Measurements from ENCODE around the gene LRBA.

Gene LRBA

DNA sequence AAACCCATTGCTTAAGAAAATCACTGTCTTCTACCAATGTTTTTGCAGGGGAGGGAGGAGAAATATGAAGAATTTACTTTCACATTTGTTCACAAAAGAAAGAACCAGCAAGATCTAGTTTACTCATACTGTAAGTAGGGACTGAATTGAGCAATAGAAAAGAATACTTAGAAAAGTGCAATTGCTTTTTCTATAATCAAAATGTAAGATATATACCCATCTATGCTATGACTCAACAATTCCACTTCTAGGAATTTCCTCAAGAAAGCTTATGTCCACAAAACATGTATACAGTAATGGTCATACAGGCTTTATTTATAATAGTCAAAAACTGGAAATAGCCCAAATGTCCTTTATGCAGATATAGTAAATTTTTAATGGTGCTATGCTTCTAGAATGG, 196.4 kb downstream of the LRBA start:
- Histone ChIP-seq H2AK5ac (ENCODE audit: low read length, severe bottlenecking) (no peak overlapping the region), H3K18ac (ENCODE audit: low read depth in 1 of 2, low read length in 2 of 2) (no peak overlapping the region), H3K27me3 (ENCODE audit: control insufficient read depth in 1 of 2, insufficient read depth in 1 of 2, low read length in 2 of 2) (no peaks in the 10 kb centered on the region), H3K4ac (ENCODE audit: low read depth in 1 of 2, low read length in 2 of 2) (no peak overlapping the region), H3K4me3 (ENCODE audit: insufficient read depth in 1 of 2, low read depth in 1 of 2, low read length in 2 of 2) (no peak overlapping the region), H3K4me2 (ENCODE audit: low read length, poor library complexity, severe bottlenecking) (no peak overlapping the region), H3K9me3 (ENCODE audit: control insufficient read depth, low read length) (no peaks in the 10 kb centered on the region), H3K23ac (ENCODE audit: low read length in 2 of 2) (no peak overlapping the region), H3K14ac (ENCODE audit: low read length in 2 of 2) (no peak overlapping the region), H2BK15ac (ENCODE audit: low read depth, poor library complexity, severe bottlenecking) (no peak overlapping the region), H4K8ac (ENCODE audit: low read length) (no peak overlapping the region), H3K9ac (ENCODE audit: low read length) (no peak overlapping the region), H2BK5ac (ENCODE audit: low read depth, low read length, poor library complexity, severe bottlenecking) (no peak overlapping the region), H2AFZ (ENCODE audit: low read depth, low read length) (no peak overlapping the region), H3K4me1 (ENCODE audit: control insufficient read depth, insufficient read depth, low read depth, low read length) (no peaks in the 10 kb centered on the region), H2BK120ac (ENCODE audit: low read depth, low read length) (no peak overlapping the region), H3K27ac (ENCODE audit: low read length, poor library complexity, severe bottlenecking) (no peak overlapping the region), H2BK12ac (ENCODE audit: low read length in 2 of 2) (no peak overlapping the region), H4K91ac (ENCODE audit: low read length) (no peak overlapping the region), H3K79me1 (replicated peaks; ENCODE audit: low read length, poor library complexity, severe bottlenecking) (peaks cover 2% of the 10 kb centered on the region), H3K36me3 (ENCODE audit: control insufficient read depth in 1 of 2, insufficient read depth in 2 of 2, low read depth in 1 of 2, low read length in 2 of 2) (peaks cover 0 to 2% of the 10 kb centered on the region in 2 experiments)
- peak; percentile 67 for DNase-seq

DNA sequence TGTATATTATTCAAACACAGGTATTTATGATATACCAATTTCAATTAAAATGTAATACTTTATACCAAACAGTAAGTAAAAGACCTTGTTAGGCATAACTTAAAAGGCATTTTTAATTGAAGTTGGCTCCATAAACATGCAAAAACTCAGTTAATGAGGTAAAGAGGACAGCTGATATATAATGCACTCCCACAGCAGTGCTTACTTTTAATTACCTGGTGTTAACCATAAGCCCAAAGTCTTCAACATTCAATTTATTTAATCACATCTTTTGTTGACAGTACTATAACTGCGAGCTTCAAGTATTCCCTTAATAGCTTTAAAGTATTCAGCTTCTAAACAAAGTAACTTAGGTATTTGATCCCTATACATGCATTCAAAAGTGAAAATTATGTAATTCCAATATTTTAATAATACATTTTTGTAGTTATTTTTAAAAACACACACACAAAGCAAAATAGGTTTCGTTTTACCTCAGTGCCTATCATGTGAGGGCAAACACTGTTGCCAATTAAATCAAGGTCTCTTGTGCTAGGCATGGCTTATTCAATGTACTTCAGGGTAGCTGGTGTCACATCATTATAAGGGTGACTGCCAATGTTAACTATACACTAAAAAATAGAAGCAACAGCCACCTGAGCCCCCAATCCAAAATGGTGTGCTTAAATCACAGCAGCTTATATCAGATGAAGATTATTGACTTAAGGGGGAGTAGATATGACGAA, 197.1 kb downstream of the LRBA start:
- no peaks in the 10 kb centered on the region for H3K4me1 ChIP-seq (ENCODE audit: control insufficient read depth, insufficient read depth, low read depth, low read length)
- H4K91ac ChIP-seq (ENCODE audit: low read length), result no peak overlapping the region
- no peak overlapping the region for H3K18ac ChIP-seq (ENCODE audit: low read depth in 1 of 2, low read length in 2 of 2)
- H2BK5ac ChIP-seq (ENCODE audit: low read depth, low read length, poor library complexity, severe bottlenecking), result no peak overlapping the region
- no peak overlapping the region for H3K27ac ChIP-seq (ENCODE audit: low read length, poor library complexity, severe bottlenecking)
- no peak overlapping the region for H2BK120ac ChIP-seq (ENCODE audit: low read depth, low read length)
- no peak overlapping the region for H3K14ac ChIP-seq (ENCODE audit: low read length in 2 of 2)
- DNase-seq, result peak; percentile 5
- H4K8ac ChIP-seq (ENCODE audit: low read length), result no peak overlapping the region
- no peaks in the 10 kb centered on the region for H3K9me3 ChIP-seq (ENCODE audit: control insufficient read depth, low read length)
- H2AFZ ChIP-seq (ENCODE audit: low read depth, low read length), result no peak overlapping the region
- H2AK5ac ChIP-seq (ENCODE audit: low read length, severe bottlenecking), result no peak overlapping the region
- H2BK12ac ChIP-seq (ENCODE audit: low read length in 2 of 2), result no peak overlapping the region
- no peaks in the 10 kb centered on the region for H3K27me3 ChIP-seq (ENCODE audit: control insufficient read depth in 1 of 2, insufficient read depth in 1 of 2, low read length in 2 of 2)
- no peak overlapping the region for H3K4me3 ChIP-seq (ENCODE audit: insufficient read depth in 1 of 2, low read depth in 1 of 2, low read length in 2 of 2)
- peaks cover 0 to 2% of the 10 kb centered on the region in 2 experiments for H3K36me3 ChIP-seq (ENCODE audit: control insufficient read depth in 1 of 2, insufficient read depth in 2 of 2, low read depth in 1 of 2, low read length in 2 of 2)
- no peak overlapping the region for H3K23ac ChIP-seq (ENCODE audit: low read length in 2 of 2)
- 98% methylated on average over 3 of the region's 3 CpGs for WGBS
- H2BK15ac ChIP-seq (ENCODE audit: low read depth, poor library complexity, severe bottlenecking), result no peak overlapping the region
- H3K4ac ChIP-seq (ENCODE audit: low read depth in 1 of 2, low read length in 2 of 2), result no peak overlapping the region
- no peak overlapping the region for H3K9ac ChIP-seq (ENCODE audit: low read length)
- no peak overlapping the region for H3K4me2 ChIP-seq (ENCODE audit: low read length, poor library complexity, severe bottlenecking)
- peaks cover 2% of the 10 kb centered on the region for H3K79me1 ChIP-seq (replicated peaks; ENCODE audit: low read length, poor library complexity, severe bottlenecking)

DNA sequence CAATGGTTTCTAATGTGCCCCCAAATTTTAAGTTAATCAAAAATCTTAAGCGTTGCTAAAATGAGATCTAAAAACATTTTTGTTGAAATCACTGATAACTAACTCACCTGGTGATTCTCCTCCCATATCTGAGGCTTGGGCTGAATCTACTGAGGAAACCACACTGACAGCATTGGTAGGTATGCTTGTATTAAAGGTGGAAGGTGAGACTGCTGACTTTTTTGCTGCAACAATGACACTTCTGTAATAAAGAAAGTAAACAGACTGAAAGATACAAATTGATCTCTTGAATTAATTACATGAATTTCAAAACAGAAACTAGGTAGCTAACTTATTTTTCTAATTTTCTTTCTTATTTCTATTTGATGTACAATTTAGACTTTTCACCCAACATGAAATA, 198.1 kb downstream of the LRBA start:
- no peak overlapping the region for H3K9ac ChIP-seq (ENCODE audit: low read length)
- H3K14ac ChIP-seq (ENCODE audit: low read length in 2 of 2), result no peak overlapping the region
- no peak for DNase-seq
- no peaks in the 10 kb centered on the region for H3K27me3 ChIP-seq (ENCODE audit: control insufficient read depth in 1 of 2, insufficient read depth in 1 of 2, low read length in 2 of 2)
- WGBS, result 100% methylated on average over 1 of the region's 1 CpG
- no peak overlapping the region for H3K27ac ChIP-seq (ENCODE audit: low read length, poor library complexity, severe bottlenecking)
- no peak overlapping the region for H4K91ac ChIP-seq (ENCODE audit: low read length)
- no peak overlapping the region for H3K4me2 ChIP-seq (ENCODE audit: low read length, poor library complexity, severe bottlenecking)
- no peak overlapping the region for H3K23ac ChIP-seq (ENCODE audit: low read length in 2 of 2)
- no peak overlapping the region for H2BK15ac ChIP-seq (ENCODE audit: low read depth, poor library complexity, severe bottlenecking)
- no peak overlapping the region for H2AFZ ChIP-seq (ENCODE audit: low read depth, low read length)
- no peak overlapping the region for H3K4ac ChIP-seq (ENCODE audit: low read depth in 1 of 2, low read length in 2 of 2)
- H2AK5ac ChIP-seq (ENCODE audit: low read length, severe bottlenecking), result no peak overlapping the region
- H3K4me3 ChIP-seq (ENCODE audit: insufficient read depth in 1 of 2, low read depth in 1 of 2, low read length in 2 of 2), result no peak overlapping the region
- no peak overlapping the region for H3K18ac ChIP-seq (ENCODE audit: low read depth in 1 of 2, low read length in 2 of 2)
- H3K9me3 ChIP-seq (ENCODE audit: control insufficient read depth, low read length), result no peaks in the 10 kb centered on the region
- H3K4me1 ChIP-seq (ENCODE audit: control insufficient read depth, insufficient read depth, low read depth, low read length), result no peaks in the 10 kb centered on the region
- peaks cover 2% of the 10 kb centered on the region for H3K79me1 ChIP-seq (replicated peaks; ENCODE audit: low read length, poor library complexity, severe bottlenecking)
- no peak overlapping the region for H4K8ac ChIP-seq (ENCODE audit: low read length)
- peaks cover 0 to 2% of the 10 kb centered on the region in 2 experiments for H3K36me3 ChIP-seq (ENCODE audit: control insufficient read depth in 1 of 2, insufficient read depth in 2 of 2, low read depth in 1 of 2, low read length in 2 of 2)
- no peak overlapping the region for H2BK12ac ChIP-seq (ENCODE audit: low read length in 2 of 2)
- no peak overlapping the region for H2BK120ac ChIP-seq (ENCODE audit: low read depth, low read length)
- H2BK5ac ChIP-seq (ENCODE audit: low read depth, low read length, poor library complexity, severe bottlenecking), result no peak overlapping the region

DNA sequence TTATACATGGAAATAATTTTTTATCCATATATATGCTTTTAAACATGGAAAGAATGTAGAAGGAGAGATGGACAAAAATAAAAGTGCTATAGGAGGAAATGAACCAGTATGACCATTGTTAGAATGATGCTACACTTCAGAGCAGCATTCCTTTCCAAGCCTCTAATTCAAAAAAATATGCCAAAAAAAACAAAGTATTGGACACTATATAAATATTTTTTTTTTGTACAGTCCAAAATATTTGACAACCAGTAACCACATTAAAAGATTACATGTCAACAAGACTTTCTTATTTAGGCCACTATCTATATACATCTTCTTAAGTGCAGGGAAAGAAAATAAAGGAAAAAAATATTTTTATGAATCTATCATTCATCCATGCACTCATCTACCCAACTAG, 198.6 kb downstream of the LRBA start:
- Histone ChIP-seq H3K23ac (ENCODE audit: low read length in 2 of 2) (no peak overlapping the region), H3K79me1 (replicated peaks; ENCODE audit: low read length, poor library complexity, severe bottlenecking) (peaks cover 2% of the 10 kb centered on the region), H3K27ac (ENCODE audit: low read length, poor library complexity, severe bottlenecking) (no peak overlapping the region), H2AK5ac (ENCODE audit: low read length, severe bottlenecking) (no peak overlapping the region), H2BK120ac (ENCODE audit: low read depth, low read length) (no peak overlapping the region), H3K14ac (ENCODE audit: low read length in 2 of 2) (no peak overlapping the region), H3K9me3 (ENCODE audit: control insufficient read depth, low read length) (no peaks in the 10 kb centered on the region), H4K8ac (ENCODE audit: low read length) (no peak overlapping the region), H3K9ac (ENCODE audit: low read length) (no peak overlapping the region), H3K4ac (ENCODE audit: low read depth in 1 of 2, low read length in 2 of 2) (no peak overlapping the region), H2AFZ (ENCODE audit: low read depth, low read length) (no peak overlapping the region), H3K18ac (ENCODE audit: low read depth in 1 of 2, low read length in 2 of 2) (no peak overlapping the region), H2BK12ac (ENCODE audit: low read length in 2 of 2) (no peak overlapping the region), H3K27me3 (ENCODE audit: control insufficient read depth in 1 of 2, insufficient read depth in 1 of 2, low read length in 2 of 2) (no peaks in the 10 kb centered on the region), H3K4me3 (ENCODE audit: insufficient read depth in 1 of 2, low read depth in 1 of 2, low read length in 2 of 2) (no peak overlapping the region), H2BK15ac (ENCODE audit: low read depth, poor library complexity, severe bottlenecking) (no peak overlapping the region), H3K4me1 (ENCODE audit: control insufficient read depth, insufficient read depth, low read depth, low read length) (no peaks in the 10 kb centered on the region), H3K36me3 (ENCODE audit: control insufficient read depth in 1 of 2, insufficient read depth in 2 of 2, low read depth in 1 of 2, low read length in 2 of 2) (peaks cover 0 to 2% of the 10 kb centered on the region in 2 experiments), H2BK5ac (ENCODE audit: low read depth, low read length, poor library complexity, severe bottlenecking) (no peak overlapping the region), H3K4me2 (ENCODE audit: low read length, poor library complexity, severe bottlenecking) (no peak overlapping the region), H4K91ac (ENCODE audit: low read length) (no peak overlapping the region)
- DNase-seq, result no peak
